Epithelial cell of esophagus (primary cell): Measurements from ENCODE around the gene MPV17L2.

Experiments used
- DNase-seq: peaks from one replicate; pipeline ENCODE4 v3.0.0; 2010; ENCODE audit warnings: low read depth
- H3K4me3 ChIP-seq: 2 replicates; pipeline ENCODE4 v1.5.1; 2011; ENCODE audit warnings: mild to moderate bottlenecking, low read length, control low read depth
- CTCF ChIP-seq: IDR thresholded peaks from 2 replicates; pipeline ENCODE4 v1.5.1; 2011; ENCODE audit warnings: low read depth, mild to moderate bottlenecking, low read length, control low read depth, inconsistent platforms; ENCODE audit not compliant: insufficient read depth; ENCODE audit errors: missing control alignments

MPV17L2 gene

GRCh38 chr19:18191640-18192062 is 1.4 kb upstream of the MPV17L2 start:
- peak; percentile 91 for DNase-seq
- no peak for TF ChIP-seq CTCF
- H3K4me3 ChIP-seq = peak overlapping the region; percentile 55

GRCh38 chr19:18193388-18194180 is 566 bp downstream of the MPV17L2 start:
- H3K4me3 ChIP-seq = peak overlapping the region; percentile 80
- no peak for TF ChIP-seq CTCF
- DNase-seq = peak; percentile 40

DNA sequence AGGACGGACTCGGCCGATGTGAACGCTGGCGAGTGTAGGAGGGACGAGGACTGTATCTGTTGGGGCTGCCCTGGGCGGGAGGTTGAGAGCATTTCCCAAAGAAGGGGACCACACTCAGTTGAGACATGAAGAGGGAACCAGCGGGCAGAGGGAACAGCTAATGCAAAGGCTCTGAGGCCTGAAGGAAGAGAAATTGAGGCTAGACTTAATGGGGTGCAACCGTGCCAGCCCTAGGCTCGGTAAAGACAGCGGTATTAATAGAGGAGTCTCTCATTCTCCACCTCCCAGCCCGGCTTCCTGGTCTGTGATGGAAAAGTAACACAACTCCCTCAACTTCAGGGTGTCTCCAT is 1.1 kb downstream of the MPV17L2 start:
- no peak for TF ChIP-seq CTCF
- DNase-seq = no peak
- peak overlapping the region; percentile 80 for H3K4me3 ChIP-seq

GRCh38 chr19:18194554-18195238 is 1.7 kb downstream of the MPV17L2 start:
- TF ChIP-seq CTCF = no peak
- no peak overlapping the region for H3K4me3 ChIP-seq
- peak; percentile 47 for DNase-seq

DNA sequence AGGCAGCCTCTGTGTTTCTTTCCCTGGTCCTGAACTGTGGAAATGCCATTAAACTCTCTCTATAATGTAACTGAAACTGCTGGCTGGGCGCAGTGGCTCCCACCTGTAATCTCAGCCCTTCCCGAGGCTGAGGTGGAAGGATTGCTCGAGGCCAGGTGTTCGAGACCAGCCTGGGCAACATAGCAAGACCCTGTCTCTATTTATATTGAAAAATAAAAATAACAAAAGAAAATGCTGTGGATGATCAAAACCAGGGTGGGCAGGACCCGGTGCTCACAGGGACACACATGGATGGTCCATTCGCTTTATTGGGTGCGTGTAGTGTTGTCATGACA is 3.5 kb downstream of the MPV17L2 start:
- no peak overlapping the region for H3K4me3 ChIP-seq
- no peak for TF ChIP-seq CTCF
- DNase-seq = no peak

GRCh38 chr19:18197306-18197705 is 4.3 kb downstream of the MPV17L2 start:
- no peak overlapping the region for H3K4me3 ChIP-seq
- no peak for TF ChIP-seq CTCF
- no peak for DNase-seq
